IMR-90 (cell line): ENCODE data around the gene UPF1. TPM values are rescaled to one million over a fixed set of nuclear protein-coding genes. Genes with fewer than 3 reads are reported as not detected.

Experiments used
- ATAC-seq: fragments of 200-7000 bp; cut with Tn5 transposase; 2 replicates; pipeline ENCODE4 v1.9.1; 2020; ENCODE audit warnings: low read depth, mild to moderate bottlenecking, moderate library complexity
- BruUV-seq: library from RNA; stranded (reverse); fragments of 400-500 nt; replicated peaks from 2 replicates; lab custom pipeline; 2021; lab: Mats Ljungman, UMichigan
- CTCF ChIA-PET: fragments of 300-600 bp; formaldehyde crosslinking; extraction: SDS; loops from one replicate; lab custom pipeline; 2021; ENCODE audit warnings: antibody characterized with exemption; lab: Yijun Ruan, JAX
- POLR2A ChIA-PET: fragments of 300-600 bp; sonication (Branson Sonifier 250); formaldehyde crosslinking; loops from one replicate; lab custom pipeline; 2022; ENCODE audit warnings: antibody characterized with exemption; ENCODE audit not compliant: unreplicated experiment; lab: Charles Lee
- DNase-seq: peaks from one replicate; pipeline ENCODE4 v3.0.0; 2013
- H2AFZ ChIP-seq: replicated peaks from 2 replicates; pipeline ENCODE3; 2013; ENCODE audit warnings: low read length, mild to moderate bottlenecking; ENCODE audit not compliant: poor library complexity
- H2AK5ac ChIP-seq: 2 replicates; pipeline ENCODE4 v1.6.1; 2013; ENCODE audit warnings: low read depth, low read length, inconsistent platforms
- H2AK9ac ChIP-seq: replicated peaks from 2 replicates; pipeline ENCODE3; 2013; ENCODE audit warnings: mild to moderate bottlenecking, low read depth, low read length, moderate library complexity; ENCODE audit not compliant: poor library complexity
- H2BK120ac ChIP-seq: 2 replicates; pipeline ENCODE4 v1.6.1; 2013; ENCODE audit warnings: low read depth, low read length, inconsistent platforms
- H2BK15ac ChIP-seq: 3 replicates; pipeline ENCODE4 v1.6.1; 2013; ENCODE audit warnings: low read depth, low read length, inconsistent platforms
- H2BK20ac ChIP-seq: 2 replicates; pipeline ENCODE4 v1.6.1; 2013; ENCODE audit warnings: low read depth, mild to moderate bottlenecking, inconsistent platforms, low read length, moderate library complexity
- H2BK5ac ChIP-seq: 2 replicates; pipeline ENCODE4 v1.6.1; 2013; ENCODE audit warnings: mild to moderate bottlenecking, low read depth, low read length, inconsistent platforms; ENCODE audit not compliant: poor library complexity, severe bottlenecking
- H3K14ac ChIP-seq: replicated peaks from 2 replicates; pipeline ENCODE4 v1.6.1; 2013; ENCODE audit warnings: low read depth, low read length, inconsistent platforms
- H3K18ac ChIP-seq: 2 replicates; pipeline ENCODE4 v1.6.1; 2013; ENCODE audit warnings: low read depth, low read length, control low read depth
- H3K23ac ChIP-seq: 2 replicates; pipeline ENCODE4 v1.6.1; 2013; ENCODE audit warnings: low read depth, low read length, inconsistent platforms
- H3K27ac ChIP-seq: 2 replicates; pipeline ENCODE4 v1.5.1; 2013; ENCODE audit warnings: mild to moderate bottlenecking, control low read depth, low read length; ENCODE audit not compliant: insufficient read depth
- H3K27me3 ChIP-seq: 2 replicates; pipeline ENCODE4 v1.6.1; 2013; ENCODE audit warnings: low read length; ENCODE audit not compliant: control insufficient read depth, insufficient read depth
- H3K36me3 ChIP-seq: 2 replicates; pipeline ENCODE4 v1.6.1; 2013; ENCODE audit warnings: low read length, mixed read lengths; ENCODE audit not compliant: control insufficient read depth, insufficient read depth
- H3K4ac ChIP-seq: 2 replicates; pipeline ENCODE4 v1.6.1; 2013; ENCODE audit warnings: low read depth, low read length, inconsistent platforms
- H3K4me1 ChIP-seq: 2 replicates; pipeline ENCODE4 v1.6.1; 2013; ENCODE audit warnings: low read length, mixed read lengths; ENCODE audit not compliant: control insufficient read depth, insufficient read depth
- H3K4me2 ChIP-seq: 2 replicates; pipeline ENCODE4 v1.6.1; 2013; ENCODE audit warnings: low read depth, mild to moderate bottlenecking, control low read depth, low read length, moderate library complexity
- H3K4me3 ChIP-seq: 2 replicates; pipeline ENCODE4 v1.5.1; 2013; ENCODE audit warnings: low read depth, mild to moderate bottlenecking, control low read depth, low read length, moderate library complexity; ENCODE audit not compliant: insufficient read depth
- H3K56ac ChIP-seq: 2 replicates; pipeline ENCODE4 v1.6.1; 2013; ENCODE audit warnings: low read length, inconsistent platforms; ENCODE audit not compliant: insufficient read depth; ENCODE audit errors: extremely low read depth
- H3K79me1 ChIP-seq, 2 experiments: 2 replicates each; pipeline ENCODE4 v1.6.1; 2013; ENCODE audit warnings: low read length in 2 of 2, inconsistent platforms in 1 of 2, low read depth in 1 of 2
- H3K9ac ChIP-seq: 2 replicates; pipeline ENCODE4 v1.6.1; 2013; ENCODE audit warnings: low read depth, low read length, control low read depth
- H3K9me1 ChIP-seq: 2 replicates; pipeline ENCODE4 v1.6.1; 2013; ENCODE audit warnings: low read length, inconsistent platforms; ENCODE audit not compliant: insufficient read depth
- H3K9me3 ChIP-seq: 2 replicates; pipeline ENCODE4 v1.6.1; 2013; ENCODE audit warnings: low read length; ENCODE audit not compliant: control insufficient read depth, insufficient read depth
- H4K20me1 ChIP-seq: 2 replicates; pipeline ENCODE4 v1.6.1; 2013; ENCODE audit warnings: low read length, inconsistent platforms; ENCODE audit not compliant: insufficient read depth
- H4K5ac ChIP-seq: 2 replicates; pipeline ENCODE4 v1.6.1; 2013; ENCODE audit warnings: mild to moderate bottlenecking, low read depth, low read length, control low read depth
- H4K8ac ChIP-seq, 2 experiments: 2 replicates each; pipeline ENCODE4 v1.6.1; 2013; ENCODE audit warnings: low read depth in 2 of 2, low read length in 2 of 2, control low read depth in 1 of 2, inconsistent platforms in 1 of 2
- H4K91ac ChIP-seq: 2 replicates; pipeline ENCODE4 v1.6.1; 2013; ENCODE audit warnings: low read depth, low read length, inconsistent platforms; ENCODE audit not compliant: insufficient read depth
- FOS ChIP-seq: fragments of 150-350 bp; IDR thresholded peaks from 2 replicates; pipeline ENCODE4 v1.6.1; 2016; ENCODE audit warnings: low read depth, low read length
- MXI1 ChIP-seq: IDR thresholded peaks from 2 replicates; pipeline ENCODE4 v1.6.1; 2012; ENCODE audit warnings: low read depth, mild to moderate bottlenecking, low read length, moderate library complexity, borderline replicate concordance
- POLR2A ChIP-seq: IDR thresholded peaks from 2 replicates; pipeline ENCODE4 v1.6.1; 2012; ENCODE audit warnings: mild to moderate bottlenecking, low read depth, low read length
- WGBS, 2 experiments: methylation state at CpG; one replicate each; pipeline versions ENCODE4 v1.1.5 to v1.1.7; 2013; ENCODE audit warnings: missing lambda C conversion rate in 2 of 2; ENCODE audit not compliant: insufficient read length in 1 of 2; ENCODE audit errors: extremely low coverage in 2 of 2; 5-methylcytosine and 5-hydroxymethylcytosine counted together
- dilution Hi-C: fragments of 300-500 bp; cut with HindIII; formaldehyde crosslinking; loops from one replicate; pipeline ENCODE4 v1.14.3; 2018; ENCODE audit warnings: low sequenced_read_pairs; ENCODE audit not compliant: unreplicated experiment
- in situ Hi-C: fragments of 300-500 bp; cut with MboI; formaldehyde crosslinking; loops from 3 replicates; pipeline ENCODE4 v1.14.3; 2019; ENCODE audit warnings: low sequenced_read_pairs, inconsistent platforms, mixed read lengths
- intact Hi-C: fragments of 100-400 bp; cut with micrococcal nuclease; formaldehyde crosslinking; loops from 2 replicates; pipeline ENCODE4 v1.10.0; 2022
- polyA plus RNA-seq, 3 experiments: library from polyadenylated mRNA; depleted of rRNA; stranded (reverse); fragments of >200 nt; gene quantifications; 2 replicates each; pipeline ENCODE4 v1.2.3, GENCODE V29; 2012; ENCODE audit warnings: low replicate concordance in 1 of 3
- total RNA-seq: library from RNA; depleted of rRNA; stranded (reverse); fragments of >200 nt; gene quantifications from 2 replicates; pipeline ENCODE4 v1.2.3, GENCODE V29; 2012
- TF ChIP-seq, protein P1 (sequence below): conservative IDR thresholded peaks from 2 replicates; pipeline ENCODE4 v1.5.1; 2012; ENCODE audit warnings: mild to moderate bottlenecking, low read depth, low read length, improper control_type of control experiment

The UPF1 gene
- total and polyA plus RNA-seq, 2 of the 4 experiments (the other 2 are of a cell fraction), result 31.2 to 50.3 TPM

DNA sequence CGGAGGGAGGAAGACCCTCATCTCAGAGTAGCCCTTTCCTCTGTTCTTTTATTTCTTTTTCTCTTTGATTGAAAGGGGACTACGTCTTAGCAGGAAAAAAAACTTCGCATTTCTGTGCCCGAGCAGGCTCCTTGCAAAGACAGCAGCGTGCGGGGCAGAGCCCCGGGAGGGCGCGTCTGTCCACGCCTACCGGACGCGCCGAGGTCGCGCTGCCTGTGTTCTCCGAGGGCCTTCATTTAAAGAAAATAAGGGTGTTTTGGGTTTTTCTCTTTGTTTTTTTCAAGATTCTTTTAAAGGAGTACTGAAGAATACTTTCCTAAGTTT, 35.0 kb downstream of the UPF1 start:
- no peak for TF ChIP-seq FOS
- TF ChIP-seq, protein P1, sequence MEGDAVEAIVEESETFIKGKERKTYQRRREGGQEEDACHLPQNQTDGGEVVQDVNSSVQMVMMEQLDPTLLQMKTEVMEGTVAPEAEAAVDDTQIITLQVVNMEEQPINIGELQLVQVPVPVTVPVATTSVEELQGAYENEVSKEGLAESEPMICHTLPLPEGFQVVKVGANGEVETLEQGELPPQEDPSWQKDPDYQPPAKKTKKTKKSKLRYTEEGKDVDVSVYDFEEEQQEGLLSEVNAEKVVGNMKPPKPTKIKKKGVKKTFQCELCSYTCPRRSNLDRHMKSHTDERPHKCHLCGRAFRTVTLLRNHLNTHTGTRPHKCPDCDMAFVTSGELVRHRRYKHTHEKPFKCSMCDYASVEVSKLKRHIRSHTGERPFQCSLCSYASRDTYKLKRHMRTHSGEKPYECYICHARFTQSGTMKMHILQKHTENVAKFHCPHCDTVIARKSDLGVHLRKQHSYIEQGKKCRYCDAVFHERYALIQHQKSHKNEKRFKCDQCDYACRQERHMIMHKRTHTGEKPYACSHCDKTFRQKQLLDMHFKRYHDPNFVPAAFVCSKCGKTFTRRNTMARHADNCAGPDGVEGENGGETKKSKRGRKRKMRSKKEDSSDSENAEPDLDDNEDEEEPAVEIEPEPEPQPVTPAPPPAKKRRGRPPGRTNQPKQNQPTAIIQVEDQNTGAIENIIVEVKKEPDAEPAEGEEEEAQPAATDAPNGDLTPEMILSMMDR, result no peak
- no peak for TF ChIP-seq POLR2A
- TF ChIP-seq MXI1, result no peak
- Histone ChIP-seq H3K9ac (no peak overlapping the region), H2BK5ac (no peak overlapping the region), H3K79me1 (peaks cover 2 to 6% of the 10 kb centered on the region in 2 experiments; a peak in 2 of 4 replicates), H2AK9ac (no peak overlapping the region), H3K4me1 (no peaks in the 10 kb centered on the region), H3K9me1 (no peaks in the 10 kb centered on the region), H3K36me3 (peaks cover 54% of the 10 kb centered on the region), H4K91ac (no peak overlapping the region), H4K5ac (no peak overlapping the region), H3K4ac (no peak overlapping the region), H2AFZ (no peak overlapping the region), H2BK15ac (no peak overlapping the region), H3K27me3 (no peaks in the 10 kb centered on the region), H2BK120ac (no peak overlapping the region), H3K4me2 (no peak overlapping the region), H3K9me3 (no peaks in the 10 kb centered on the region), H3K4me3 (no peak overlapping the region), H4K8ac (no peak overlapping the region), H3K27ac (no peak overlapping the region), H2AK5ac (no peak overlapping the region), H4K20me1 (peaks cover 8% of the 10 kb centered on the region), H3K18ac (no peak overlapping the region), H3K14ac (no peak overlapping the region), H2BK20ac (no peak overlapping the region), H3K23ac (no peak overlapping the region), H3K56ac (no peak overlapping the region)
- ATAC-seq, result no peak
- no peak for DNase-seq
- 67% methylated on average over 1 of the region's 17 CpGs; no CpG with 5 or more reads in 1 of the 2 experiments for WGBS, 2 experiments
- dilution Hi-C loops, result no loop called here
- ChIA-PET POLR2A (no interaction called here), CTCF (interaction anchor here (0.6 to 1.4 kb wide), 3 partner anchors 29 to 173 kb away, joined by 3 read pairs; partner anchors contain the start of gene CERS1)
- no TSS peak for BruUV-seq
- intact Hi-C loops, result no loop called here
- in situ Hi-C loops, result no loop called here
